GM18858 (cell line): ENCODE results near the gene HECTD4.
A peak's percentile ranks its signal among the peaks of the same experiment; 100 is the strongest.
"Not testable (repeated sequence)": the region's sequence is repeated elsewhere in the genome, so short reads cannot be mapped to it uniquely, and the experiment has no call there.

Experiments used
- ATAC-seq: cut with Tn5 transposase; IDR thresholded peaks from one replicate; pipeline ENCODE4 v1.9.1; 2021; ENCODE audit not compliant: unreplicated experiment

HECTD4 gene

DNA sequence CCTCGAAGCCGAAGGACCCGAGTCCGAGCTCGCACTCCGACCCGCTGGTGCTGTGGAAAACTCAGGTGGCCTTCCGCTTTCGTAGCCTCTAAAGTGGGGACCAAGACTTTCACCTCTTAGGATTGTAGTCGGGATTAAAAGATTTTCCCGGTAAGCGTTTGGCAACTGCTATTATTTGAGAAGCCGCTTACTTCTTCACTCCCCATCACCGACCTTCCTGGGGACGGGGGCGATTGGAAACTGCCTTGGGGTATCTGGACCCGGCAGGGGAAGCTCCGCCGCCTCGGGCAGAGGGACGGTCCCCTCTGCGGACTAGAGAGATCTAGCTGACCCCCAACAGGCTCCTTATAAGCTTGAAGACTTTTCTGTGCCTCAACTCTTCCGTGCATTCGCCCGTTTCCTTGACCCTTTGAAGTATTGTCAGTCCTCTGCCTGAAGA, 256.2 kb downstream of the HECTD4 start:
- ATAC-seq = no peak

DNA sequence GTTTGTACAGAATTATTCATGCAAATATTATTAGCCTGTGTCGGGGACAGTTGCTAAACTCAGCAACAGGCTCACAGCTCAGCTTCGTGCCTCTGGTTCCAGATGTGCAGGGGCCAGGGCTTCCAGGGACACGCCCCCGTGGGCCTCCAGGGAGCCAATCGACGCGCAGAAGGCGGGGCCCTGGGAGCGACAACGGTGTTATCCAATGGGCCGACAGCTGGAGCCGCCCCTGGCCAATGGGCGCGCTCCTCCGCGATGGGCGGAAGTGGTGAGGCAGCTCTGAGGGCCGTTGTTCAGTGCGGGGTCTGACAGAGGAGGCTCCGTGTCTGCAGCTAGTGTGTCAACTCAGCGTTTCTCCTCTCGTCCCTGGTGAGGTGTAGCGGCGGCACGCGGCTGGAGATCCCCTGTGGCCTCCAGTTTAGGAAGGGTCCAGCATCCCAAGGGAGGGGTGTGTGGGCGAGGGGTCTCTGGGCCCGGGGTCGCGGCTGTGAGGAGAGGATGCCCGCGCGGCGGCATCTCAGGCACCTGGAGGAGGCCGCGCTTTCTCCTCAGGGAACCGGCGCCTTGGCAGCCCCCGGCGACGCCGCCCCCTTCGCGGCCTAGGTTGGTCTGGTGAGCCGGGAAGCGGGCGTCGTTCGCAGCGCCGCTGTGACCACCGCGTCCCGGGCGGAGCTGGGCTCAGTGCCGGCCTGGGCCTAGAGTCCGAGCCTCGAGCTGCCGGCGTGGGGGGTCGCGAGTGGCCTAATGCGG, 256.8 kb downstream of the HECTD4 start, which contains the start of gene TRAFD1:
Gene TRAFD1, plus strand, starts transcription at position 311 of the 750 bp plus-strand sequence. CDS start 4,963 bp downstream, outside the sequence.
- peak; percentile 86 for ATAC-seq

DNA sequence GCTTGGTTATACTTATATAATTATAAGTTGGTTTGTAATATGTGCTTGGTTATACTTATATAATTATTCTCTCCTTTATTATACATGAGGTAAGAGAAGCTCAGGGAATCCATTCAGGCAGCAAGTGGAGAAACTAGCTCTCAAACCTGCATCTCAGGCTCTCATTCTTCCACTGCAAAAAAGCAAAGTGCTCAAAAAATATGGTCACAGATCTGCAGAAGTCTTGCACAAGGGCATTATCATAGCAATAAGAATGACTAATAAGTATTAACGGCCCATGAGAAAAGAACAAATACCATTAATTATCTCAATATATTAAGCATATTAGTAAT, 257.3 kb downstream of the HECTD4 start:
- ATAC-seq = no peak

DNA sequence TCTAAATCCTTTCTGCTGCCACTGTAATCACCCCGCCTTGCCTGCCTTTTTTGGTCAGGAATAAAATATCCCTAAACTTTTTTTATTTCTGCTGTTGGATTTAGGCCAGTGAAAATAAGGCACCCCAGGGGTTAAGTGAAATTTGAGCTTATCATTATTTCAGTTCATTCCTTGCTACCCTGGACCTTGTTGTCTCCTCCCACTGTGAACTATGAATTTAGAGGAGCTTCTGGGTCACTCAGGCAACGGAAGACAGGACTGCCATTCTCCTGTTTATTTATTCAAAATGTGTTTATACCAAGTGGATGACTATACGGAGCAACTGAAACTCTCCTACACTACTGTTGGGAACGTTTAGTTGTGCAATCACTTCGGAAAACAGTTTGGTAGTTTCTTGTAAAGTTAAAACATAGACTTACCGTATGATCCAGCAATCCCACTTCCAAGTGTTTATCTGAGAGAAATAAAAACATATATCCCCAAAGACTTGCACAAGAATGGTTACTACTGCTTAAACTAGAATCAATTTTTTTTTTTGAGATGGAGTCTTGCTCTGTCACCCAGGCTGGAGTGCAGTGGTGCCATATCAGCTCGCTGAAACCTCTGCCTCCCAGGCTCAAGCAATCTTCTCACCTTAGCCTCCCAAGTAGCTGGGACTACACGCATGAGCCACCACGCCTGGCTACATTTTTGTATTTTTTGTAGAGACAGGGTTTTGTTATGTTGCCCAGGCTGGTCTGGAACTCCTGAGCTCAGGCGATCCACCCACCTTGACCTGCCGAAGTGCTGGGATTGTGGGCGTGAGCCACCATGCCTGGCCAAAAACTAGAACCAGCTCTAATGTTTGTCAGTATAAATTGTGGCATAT, 259.2 kb downstream of the HECTD4 start:
- ATAC-seq = no peak

DNA sequence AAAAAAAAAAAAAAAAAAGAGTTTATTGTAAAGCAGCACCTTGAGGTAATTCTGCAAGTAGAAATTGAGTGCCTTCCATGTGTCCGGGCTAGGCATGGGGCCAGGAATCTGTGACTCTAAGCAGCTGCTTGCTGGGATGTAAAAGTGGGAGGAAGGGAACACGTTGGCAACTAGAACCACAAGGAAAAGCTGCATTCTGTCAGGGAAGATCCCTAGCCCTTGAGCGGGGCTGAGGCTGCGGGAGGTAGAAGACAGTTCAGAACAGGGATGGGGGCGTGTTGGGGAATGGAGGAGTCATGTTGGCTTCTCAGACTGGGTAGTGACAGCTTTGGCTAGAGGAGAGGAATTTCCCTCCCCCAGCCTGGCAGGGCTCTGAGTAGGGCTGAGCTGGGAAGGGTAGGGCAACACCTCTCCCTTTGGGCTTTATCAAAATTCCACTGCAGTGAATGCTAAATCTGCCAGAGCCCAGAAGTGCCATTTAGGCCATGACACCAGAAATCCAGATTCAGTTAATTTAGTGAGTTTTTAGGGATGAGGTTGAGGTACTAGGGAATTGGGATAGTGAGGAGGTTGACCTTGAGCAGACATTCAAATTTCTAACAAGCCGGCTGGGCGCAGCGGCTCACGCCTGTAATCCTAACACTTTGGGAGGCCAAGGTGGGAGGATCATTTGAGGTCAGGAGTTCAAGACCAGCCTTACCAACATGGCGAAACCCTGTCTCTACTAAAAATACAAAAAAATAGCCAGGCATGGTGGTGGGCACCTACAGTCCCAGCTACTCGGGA, 260.3 kb downstream of the HECTD4 start:
- ATAC-seq = no peak

DNA sequence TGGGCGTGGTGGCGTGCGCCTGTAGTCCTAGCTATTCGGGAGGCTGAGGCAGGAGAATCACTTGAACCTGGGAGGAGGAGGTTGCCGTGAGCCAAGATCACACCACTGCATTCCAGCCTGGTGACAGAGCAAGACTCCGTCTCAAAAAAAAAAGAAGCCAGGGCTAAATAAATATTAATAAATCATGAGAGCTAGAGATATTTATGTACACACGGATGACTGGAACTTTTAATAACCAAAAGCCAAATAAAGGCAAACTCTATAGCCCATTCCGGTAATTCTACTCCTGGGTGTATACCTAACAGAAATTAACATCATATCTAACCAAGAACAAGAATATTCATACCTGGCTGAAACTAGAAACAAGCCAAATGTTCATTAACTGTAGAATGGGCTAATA, 264.5 kb downstream of the HECTD4 start:
- ATAC-seq = no peak

DNA sequence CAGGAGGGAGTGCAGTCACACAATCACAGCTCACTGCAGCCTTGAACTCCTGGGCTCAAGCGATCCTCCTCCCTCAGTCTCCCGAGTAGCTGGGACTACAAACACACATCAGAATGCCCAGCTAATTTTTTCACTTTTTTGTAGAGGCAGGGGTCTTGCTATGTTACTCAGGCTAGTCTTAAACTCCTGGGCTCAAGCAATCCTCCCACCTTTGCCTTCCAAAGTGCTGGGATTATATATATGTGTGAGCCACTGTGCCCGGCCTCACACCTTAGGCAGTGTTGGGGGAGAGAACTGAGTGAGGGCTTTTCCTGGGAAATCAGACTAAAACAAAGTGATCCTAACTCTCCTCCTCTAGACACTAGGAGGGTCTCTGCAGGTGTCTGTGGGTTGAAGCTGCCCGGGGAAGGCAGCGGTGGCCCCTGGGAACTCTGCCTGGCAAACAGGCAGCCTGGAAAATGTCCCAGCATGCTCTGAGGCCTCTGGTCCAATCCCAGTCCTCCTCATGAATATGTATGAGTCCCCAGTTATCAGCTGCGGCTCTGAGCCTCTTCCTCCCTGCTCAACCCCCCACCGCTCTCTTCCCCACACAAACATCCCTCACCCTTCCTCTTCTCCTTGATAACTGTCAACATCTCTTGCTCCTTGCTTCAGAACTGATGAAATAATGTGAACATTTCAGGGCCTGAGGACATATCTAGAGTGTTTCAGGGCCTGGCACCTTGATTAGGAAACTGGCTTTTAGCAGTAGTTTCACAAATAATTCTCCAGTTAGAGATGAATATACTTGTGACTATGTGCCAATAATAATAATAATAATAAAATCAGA, 265.8 kb downstream of the HECTD4 start:
- no peak for ATAC-seq

DNA sequence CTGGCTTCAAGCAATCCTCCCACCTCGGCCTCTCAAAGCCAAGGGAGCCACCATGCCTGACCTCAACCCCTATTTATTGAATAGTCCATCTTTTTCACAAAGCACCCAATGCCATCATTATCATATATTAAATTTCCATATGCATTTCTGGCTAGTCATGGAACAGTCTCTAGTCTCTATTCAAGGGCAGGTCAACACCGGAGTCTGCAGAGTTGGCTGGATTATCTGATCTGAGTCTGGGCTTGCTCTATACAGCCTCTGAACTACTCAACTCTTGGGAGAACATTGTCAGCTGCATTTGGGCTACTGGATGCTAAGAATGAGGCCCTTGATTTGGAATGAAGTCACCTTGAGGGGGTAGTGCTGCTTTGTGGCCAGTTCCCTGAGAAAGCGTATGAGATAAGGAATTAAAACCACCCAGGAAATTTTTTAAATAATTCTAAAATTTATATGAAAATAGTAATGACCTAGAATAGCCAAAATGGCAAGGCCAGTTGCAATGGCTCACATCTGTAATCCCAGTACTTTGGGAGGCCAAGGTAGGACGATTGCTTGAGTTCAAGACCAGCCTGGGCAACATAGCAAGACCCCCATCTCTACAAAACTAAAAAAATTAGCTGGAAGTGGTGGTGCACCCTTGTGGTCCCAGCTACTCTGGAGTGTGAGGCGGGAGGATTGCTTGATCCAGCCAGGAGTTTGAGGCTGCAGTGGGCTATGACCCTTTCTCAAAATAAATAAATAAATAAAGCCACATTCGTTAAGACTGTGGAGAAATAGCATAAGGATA, 266.8 kb downstream of the HECTD4 start:
- ATAC-seq = no peak

DNA sequence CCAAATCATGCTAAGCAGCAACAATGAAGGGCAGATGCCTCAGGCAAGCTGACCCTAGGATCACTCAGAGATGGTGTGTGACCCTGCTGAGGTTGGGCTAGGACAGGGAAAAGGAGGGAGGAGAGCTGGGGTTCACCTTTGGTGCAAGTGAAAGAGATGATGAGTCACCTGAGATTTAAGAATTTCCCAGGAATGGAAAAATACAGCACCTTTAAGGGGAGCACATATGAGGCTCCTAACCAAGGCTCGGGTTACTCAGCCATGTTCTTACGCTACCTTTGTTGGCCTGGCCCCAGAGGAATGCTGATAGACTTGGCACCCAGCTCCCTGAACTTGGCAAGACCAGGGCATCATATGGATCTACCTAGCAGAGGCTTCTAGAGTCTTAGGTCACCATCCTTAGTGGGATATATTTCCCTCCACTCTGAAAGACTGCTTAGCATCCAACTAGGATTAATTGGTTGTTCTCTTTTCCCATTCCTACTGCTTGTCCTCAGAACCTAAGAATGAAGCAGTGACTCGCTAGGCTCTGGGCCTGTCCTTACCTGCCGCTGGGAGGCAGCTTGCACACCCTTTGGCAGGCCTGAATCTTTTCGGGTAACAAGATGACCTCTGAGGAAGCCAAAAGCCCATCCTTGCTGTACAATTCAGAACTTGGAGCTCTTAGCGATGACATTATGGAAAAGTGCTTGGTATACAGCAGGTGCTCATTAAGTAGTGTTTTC, 269.7 kb downstream of the HECTD4 start:
- no peak for ATAC-seq

DNA sequence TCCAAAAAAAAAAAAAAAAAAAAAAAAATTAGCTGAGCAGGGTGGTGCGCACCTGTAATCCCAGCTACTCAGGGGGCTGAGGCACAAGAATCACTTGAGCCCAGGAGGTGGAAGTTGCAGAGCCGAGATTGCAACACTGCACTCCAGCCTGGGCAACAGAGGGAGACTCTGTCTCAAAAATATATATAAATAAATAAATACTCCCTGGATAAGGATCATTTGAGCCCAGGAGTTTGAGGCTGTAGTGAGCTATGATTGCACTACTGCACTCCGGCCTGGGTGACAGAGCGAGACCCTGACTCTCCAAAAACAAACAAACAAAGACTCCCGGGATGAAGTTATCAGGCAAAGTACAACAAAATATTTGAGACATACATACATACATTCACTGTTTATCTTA, 270.3 kb downstream of the HECTD4 start:
- ATAC-seq = no peak

DNA sequence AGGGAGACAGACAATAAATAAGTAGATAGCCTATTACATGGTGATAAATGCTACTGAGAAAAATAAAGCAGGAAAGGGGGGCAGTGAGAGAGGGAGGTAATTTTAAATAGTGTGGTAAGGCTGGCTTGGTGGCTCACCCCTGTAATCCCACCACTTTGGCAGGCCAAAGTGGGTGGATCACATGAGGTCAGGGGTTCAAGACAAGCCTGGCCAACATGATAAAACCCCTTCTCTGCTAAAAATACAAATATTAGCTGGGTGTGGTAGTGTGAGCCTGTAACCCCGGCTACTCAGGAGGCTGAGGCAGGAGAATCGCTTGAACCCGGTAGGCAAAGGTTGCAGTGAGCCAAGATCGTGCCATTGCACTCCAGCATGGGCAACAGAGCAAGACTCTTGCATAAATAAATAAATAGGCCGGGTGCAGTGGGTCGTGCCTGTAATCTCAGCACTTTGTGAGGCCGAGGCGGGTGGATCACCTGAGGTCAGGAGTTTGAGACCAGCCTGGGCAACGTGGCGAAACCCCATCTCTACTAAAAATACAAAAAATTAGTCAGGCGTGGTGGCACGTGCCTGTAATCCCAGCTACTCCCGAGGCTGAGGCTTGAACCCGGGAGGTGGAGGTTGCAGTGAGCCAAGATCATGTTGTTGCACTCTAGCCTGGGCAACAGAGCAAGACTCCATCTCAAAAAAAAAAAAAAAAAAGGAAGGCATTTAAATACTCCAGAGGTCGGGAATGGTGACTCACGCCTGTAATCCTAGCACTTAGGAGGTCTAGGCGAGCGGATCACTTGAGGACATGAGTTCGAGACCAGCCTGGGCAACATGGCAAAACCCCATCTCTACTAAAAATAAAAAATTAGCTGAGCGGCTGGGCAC, 271.2 kb downstream of the HECTD4 start:
- not testable (repeated sequence) for ATAC-seq
